ENCODE results near the gene UQCC2. TPM values are rescaled to one million over a fixed set of nuclear protein-coding genes. Genes with fewer than 3 reads are reported as not detected.

Gene UQCC2
- total and polyA plus RNA-seq, 2 of the 8 experiments (the other 6 are each of a cell fraction or from before 2014, with no cell fraction given): 52.1 to 104 TPM

DNA sequence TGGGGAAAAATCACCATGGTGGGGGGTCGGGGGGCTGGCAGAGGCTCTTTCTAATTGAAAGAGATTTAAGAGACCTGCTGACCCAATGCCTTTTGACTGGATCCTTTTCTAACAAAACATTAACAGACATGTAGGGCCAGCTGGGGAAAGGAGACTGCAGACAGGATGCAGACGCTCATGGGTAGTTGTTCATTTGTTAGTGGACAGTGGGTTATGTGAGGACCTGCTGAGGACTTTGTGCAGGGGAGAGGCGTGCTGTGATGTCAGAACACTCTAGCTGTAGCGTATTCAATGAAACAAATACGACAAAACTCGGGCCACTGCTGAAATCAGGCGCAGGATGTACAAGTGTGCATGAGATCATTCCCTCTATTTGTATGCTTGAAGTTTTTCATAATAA is 34.0 kb upstream of the UQCC2 start:
- Histone ChIP-seq H4K8ac (ENCODE audit: extremely low read depth, insufficient read depth, low read length) (no peak overlapping the region), H3K4me3 (ENCODE audit: extremely low read depth in 1 of 4, insufficient read depth in 2 of 4, low read depth in 3 of 4, low read length in 4 of 4) (no peak overlapping the region), H2BK15ac (ENCODE audit: low read length) (no peak overlapping the region), H3K79me2 (ENCODE audit: control insufficient read depth in 1 of 2, insufficient read depth in 2 of 2, low read length in 2 of 2) (no peaks in the 10 kb centered on the region), H3K23me2 (ENCODE audit: low read depth, low read length) (no peaks in the 10 kb centered on the region), H3K27ac (ENCODE audit: low read depth, low read length) (no peak overlapping the region), H2AK5ac (ENCODE audit: low read depth, low read length) (0 out of 2 replicates have a peak overlapping the region, but pooled peaks have one; percentile 49), H3K27me3 (replicated peaks in 1 of 4; ENCODE audit: control insufficient read depth in 3 of 4, extremely low read depth in 1 of 4, insufficient read depth in 3 of 4, low read length in 3 of 4) (no peaks in the 10 kb centered on the region), H3K9ac (replicated peaks in 1 of 4; ENCODE audit: extremely low read depth in 1 of 4, low read depth in 3 of 4, low read length in 3 of 4) (no peak overlapping the region), H3K14ac (ENCODE audit: insufficient read length) (no peak overlapping the region), H2BK120ac (replicated peaks; ENCODE audit: low read depth, low read length) (no peak overlapping the region), H3K4ac (replicated peaks; ENCODE audit: insufficient read length, low read depth, low read length) (peak overlapping the region; percentile 83), H3K79me1 (ENCODE audit: low read depth, low read length) (no peaks in the 10 kb centered on the region), H3K4me2 (ENCODE audit: insufficient read depth in 1 of 2, low read depth in 2 of 2, low read length in 2 of 2) (no peak overlapping the region), H3K23ac (ENCODE audit: insufficient read length) (no peak overlapping the region), H3K18ac (ENCODE audit: extremely low read depth, low read length) (peak overlapping the region; percentile 94; the same call in 1 of the 2 replicates), H3K56ac (replicated peaks; ENCODE audit: insufficient read length, low read depth, low read length) (no peak overlapping the region), H2BK20ac (ENCODE audit: low read length) (0 out of 2 replicates have a peak overlapping the region, but pooled peaks have one; percentile 97), H2BK12ac (ENCODE audit: low read depth, low read length) (peak overlapping the region; percentile 96; the same call in 1 of the 2 replicates), H2BK5ac (ENCODE audit: low read depth, low read length) (peak overlapping the region; percentile 94; the same call in 1 of the 2 replicates), H3K9me3 (ENCODE audit: insufficient read depth in 2 of 2, low read depth in 1 of 2, low read length in 1 of 2) (no peaks in the 10 kb centered on the region), H3K4me1 (replicated peaks in 1 of 4; ENCODE audit: control insufficient read depth in 3 of 4, insufficient read depth in 4 of 4, low read length in 3 of 4) (peaks cover 7 to 35% (median 23%) of the 10 kb centered on the region in 4 experiments), H2AFZ (ENCODE audit: low read length) (no peak overlapping the region), H4K91ac (replicated peaks; ENCODE audit: insufficient read length, low read length) (peak overlapping the region; percentile 98), H3K36me3 (ENCODE audit: control insufficient read depth in 2 of 4, insufficient read depth in 4 of 4, low read length in 3 of 4) (no peaks in the 10 kb centered on the region), H4K5ac (ENCODE audit: insufficient read length, low read depth, low read length) (no peak overlapping the region), H4K20me1 (replicated peaks in 1 of 2; ENCODE audit: control insufficient read depth in 1 of 2, insufficient read depth in 2 of 2, low read length in 2 of 2) (no peaks in the 10 kb centered on the region)
- ChIA-PET POLR2A (ENCODE audit: partially characterized antibody) (interaction anchor here (0.6 to 2.8 kb wide), 3 partner anchors 16 to 151 kb away, joined by 3 to 14 read pairs (median 4); no protein-coding TSS in a partner anchor), CTCF (ENCODE audit: partially characterized antibody) (interaction anchor here (0.6 to 12.0 kb wide), 27 partner anchors 8 to 409 kb away, joined by 3 to 171 read pairs (median 4); partner anchors contain the start of gene UQCC2)
- 84% methylated on average over 7 of the region's 7 CpGs; no CpG with 5 or more reads in 1 of the 2 experiments for WGBS, 2 experiments (ENCODE audit: extremely low coverage in 1 of 2, insufficient coverage in 1 of 2, insufficient read length in 1 of 2, insufficient replicate concordance in 2 of 2, low coverage in 1 of 2, low lambda C conversion rate in 2 of 2, missing lambda C conversion rate in 1 of 2)
- no peak for DNase-seq (ENCODE audit: low read depth in 1 of 2, low spot score in 2 of 2)
- no peak for FAIRE-seq
- no peak for TF ChIP-seq BCL11A (IDR thresholded peaks at IDR 0.05; ENCODE audit: low read depth in 2 of 2, low read length in 2 of 2)
- no peak for TF ChIP-seq GABPA (IDR thresholded peaks at IDR 0.05; ENCODE audit: borderline replicate concordance, insufficient read depth, low read length)
- no peak for TF ChIP-seq YY1 (IDR thresholded peaks at IDR 0.05; ENCODE audit: low read depth, low read length)
- no peak for TF ChIP-seq NANOG (IDR thresholded peaks at IDR 0.05; ENCODE audit: insufficient read depth, low read depth, low read length, poor library complexity, severe bottlenecking)
- TF ChIP-seq PHF8 (conservative IDR thresholded peaks at IDR 0.05; ENCODE audit: low read depth, low read length): no peak
- no peak for TF ChIP-seq NRF1 (IDR thresholded peaks at IDR 0.05; ENCODE audit: low read depth, low read length)
- no peak for TF ChIP-seq KDM1A (IDR thresholded peaks at IDR 0.05; ENCODE audit: borderline replicate concordance, low read length)
- TF ChIP-seq SIX5 (IDR thresholded peaks at IDR 0.05; ENCODE audit: low read depth, low read length): no peak
- no peak for TF ChIP-seq CBX5 (IDR thresholded peaks at IDR 0.05; ENCODE audit: low read depth, low read length)
- TF ChIP-seq CHD2 (IDR thresholded peaks at IDR 0.05; ENCODE audit: low read length): no peak
- TF ChIP-seq, protein P1, sequence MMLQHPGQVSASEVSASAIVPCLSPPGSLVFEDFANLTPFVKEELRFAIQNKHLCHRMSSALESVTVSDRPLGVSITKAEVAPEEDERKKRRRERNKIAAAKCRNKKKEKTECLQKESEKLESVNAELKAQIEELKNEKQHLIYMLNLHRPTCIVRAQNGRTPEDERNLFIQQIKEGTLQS (IDR thresholded peaks at IDR 0.05; ENCODE audit: insufficient read depth, low read depth, low read length): no peak
- TF ChIP-seq SRF (IDR thresholded peaks at IDR 0.05; ENCODE audit: low read depth, low read length): no peak
- no peak for TF ChIP-seq FOSL1 (IDR thresholded peaks at IDR 0.05; ENCODE audit: insufficient read depth, low read depth, low read length)
- no peak for TF ChIP-seq POLR2A (IDR thresholded peaks at IDR 0.05; ENCODE audit: control extremely low read depth in 1 of 2, low read depth in 2 of 2, low read length in 2 of 2)
